ENCODE measurements around the gene DGKE.
A peak's percentile ranks its signal among the peaks of the same experiment; 100 is the strongest.

DGKE gene

GRCh38 chr17:56851008-56851407, 17.1 kb downstream of the DGKE start:
- DNase-seq = no peak

- no peak for DNase-seq
Measured at GRCh38 chr17:56861899-56862298, 27.9 kb downstream of the DGKE start.

GRCh38 chr17:56863974-56864373, 30.0 kb downstream of the DGKE start:
- no peak for DNase-seq

DNA sequence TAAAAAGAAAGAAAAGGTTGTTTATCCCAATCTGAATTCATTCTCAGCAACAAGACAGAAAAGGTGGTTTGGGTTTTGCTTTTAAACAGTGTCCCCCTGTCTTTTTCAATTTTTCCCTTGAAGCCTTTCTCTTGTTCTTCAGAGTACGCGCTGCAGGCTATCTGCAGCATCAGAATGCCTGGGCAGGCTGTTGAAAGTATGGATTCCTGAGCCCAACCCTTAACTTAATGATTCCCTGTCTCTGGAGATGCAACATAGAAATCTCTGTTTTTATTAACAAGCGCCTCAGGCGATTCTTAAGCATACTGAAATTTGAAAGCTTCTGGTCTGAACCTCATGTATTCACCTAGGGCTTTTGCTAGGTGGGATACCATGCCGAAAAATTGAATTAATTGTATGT, 32.1 kb downstream of the DGKE start:
- DNase-seq = no peak

DNA sequence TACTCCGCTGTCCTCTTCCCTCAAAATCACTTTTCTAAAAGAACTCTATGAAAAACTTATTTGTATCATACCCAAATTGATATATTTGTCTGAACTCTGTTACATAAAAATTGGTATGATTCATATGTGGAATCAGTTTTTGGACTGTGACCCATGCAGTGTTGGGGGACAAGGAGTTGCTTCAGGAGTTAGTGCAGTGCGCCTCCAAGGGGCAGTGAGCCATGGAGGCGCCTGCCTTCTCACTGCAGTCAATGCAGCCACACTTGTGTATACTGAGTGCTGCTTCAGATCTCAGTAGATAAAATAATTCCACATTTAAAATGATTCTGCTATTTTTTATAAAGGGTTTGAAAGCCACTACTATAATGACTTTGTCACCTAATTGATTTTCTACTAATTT, 32.5 kb downstream of the DGKE start:
- DNase-seq = no peak

- no peak for DNase-seq
Measured at GRCh38 chr17:56867948-56868376, 34.0 kb downstream of the DGKE start.

DNA sequence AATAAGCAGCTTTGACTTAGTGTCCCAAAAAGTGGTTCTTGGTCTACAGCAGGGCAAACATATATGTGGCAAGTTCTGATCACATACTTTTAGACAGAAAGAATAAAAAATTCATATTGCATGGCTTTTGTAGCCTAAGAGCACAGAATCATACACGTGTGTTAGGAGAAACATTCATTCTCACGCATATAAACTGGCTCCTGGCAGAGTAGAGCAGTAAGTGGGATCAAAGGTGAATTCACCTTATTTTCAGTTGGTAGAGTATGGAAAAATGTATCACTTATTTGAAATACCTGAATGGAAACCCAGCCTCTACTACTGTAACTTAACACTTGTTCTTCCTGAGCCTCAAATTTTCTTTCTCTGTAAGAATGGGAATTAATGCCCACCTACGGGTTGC, 34.8 kb downstream of the DGKE start:
- no peak for DNase-seq

DNA sequence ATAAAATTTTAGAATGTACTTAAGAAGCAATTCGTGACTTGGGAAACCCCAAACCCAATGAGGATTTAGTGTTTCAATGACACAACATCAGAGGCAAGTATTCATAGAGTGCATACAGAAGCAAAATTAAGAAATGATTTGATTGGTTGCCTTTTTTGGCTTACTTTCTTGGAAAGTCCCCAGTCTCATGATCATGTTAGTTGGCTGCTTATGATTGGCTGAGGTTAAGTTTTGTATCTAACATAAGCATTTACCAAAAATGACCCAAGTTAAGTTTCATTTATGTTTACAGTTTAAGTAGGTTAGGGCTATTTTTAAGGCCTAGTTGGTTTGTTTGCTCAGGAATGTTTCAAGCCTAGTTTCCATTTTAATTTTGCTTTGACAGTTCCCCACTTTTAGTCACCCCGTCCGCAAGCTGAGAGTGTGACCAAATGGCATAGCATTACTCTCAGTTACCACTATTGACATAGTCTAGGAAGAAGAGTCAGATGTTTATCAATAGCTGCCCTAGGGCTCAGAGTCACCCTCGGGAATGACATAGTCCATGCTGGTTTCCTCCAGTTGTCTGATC, 36.2 kb downstream of the DGKE start:
- no peak for DNase-seq

DNA sequence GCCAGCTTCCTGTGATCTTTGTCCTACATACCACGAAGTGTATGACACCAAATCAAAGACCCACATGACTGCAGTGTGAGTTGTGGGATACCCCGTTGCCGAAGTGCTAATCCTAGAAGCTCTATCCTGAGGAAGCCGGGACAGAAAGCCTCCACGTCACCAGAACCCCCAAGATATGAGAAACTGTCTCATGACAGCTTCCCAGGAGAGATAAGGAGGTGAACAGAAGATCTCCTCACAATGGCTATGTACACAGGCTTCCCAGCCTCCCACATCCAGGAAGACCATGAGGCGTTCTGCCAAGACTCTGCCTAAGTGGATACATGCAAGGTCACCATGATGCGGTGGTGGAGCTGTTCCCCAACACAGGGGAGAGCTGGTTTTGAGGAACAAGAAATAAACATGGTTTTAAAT, 42.8 kb downstream of the DGKE start:
- no peak for DNase-seq

- no peak for DNase-seq
Measured at GRCh38 chr17:56879280-56879679, 45.3 kb downstream of the DGKE start.

- DNase-seq = no peak
Measured at GRCh38 chr17:56880133-56880532, 46.2 kb downstream of the DGKE start.

- DNase-seq = no peak
Measured at GRCh38 chr17:56880571-56880970, 46.6 kb downstream of the DGKE start.

GRCh38 chr17:56881685-56882295, 47.8 kb downstream of the DGKE start:
- DNase-seq = no peak

GRCh38 chr17:56883616-56884015, 49.7 kb downstream of the DGKE start:
- DNase-seq = no peak

DNA sequence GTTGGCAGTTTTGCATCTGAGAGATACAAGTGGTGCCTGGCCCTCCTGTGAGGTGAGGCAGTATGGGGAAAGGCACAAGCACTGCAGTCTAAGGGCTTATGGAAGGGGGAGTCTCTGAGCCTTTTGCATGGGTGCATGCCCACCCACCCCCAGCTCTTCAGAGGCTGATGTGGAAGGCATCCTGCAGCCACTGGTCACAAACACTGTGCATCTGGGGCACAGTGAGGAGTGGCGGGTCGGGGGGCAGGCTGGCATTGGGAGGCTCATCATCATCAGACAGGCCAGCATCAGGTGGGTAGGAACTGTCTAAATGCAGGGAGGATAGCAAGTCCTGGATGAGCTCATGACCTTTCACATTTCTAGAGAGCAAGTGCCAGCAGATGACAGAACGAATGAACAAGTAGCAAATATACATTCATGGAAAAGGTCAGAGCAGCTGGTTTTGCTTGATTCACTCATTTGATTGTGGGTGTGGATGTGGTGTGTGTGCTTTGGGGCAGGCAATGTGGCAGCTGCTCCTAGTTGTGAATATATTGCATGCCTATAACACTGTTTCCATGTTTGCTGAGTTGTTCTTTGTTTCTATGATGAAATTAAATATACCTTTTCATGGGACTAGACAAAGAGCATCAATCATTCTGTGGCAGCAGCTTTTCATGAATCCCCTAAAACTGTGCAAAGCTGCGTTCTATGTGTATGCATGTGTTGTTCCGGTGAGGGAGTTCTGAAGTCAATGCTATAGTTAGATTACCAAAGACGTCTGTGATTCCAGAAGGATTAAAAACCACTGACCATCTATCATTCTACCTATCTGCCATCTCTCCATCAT, 50.7 kb downstream of the DGKE start:
- DNase-seq = no peak

DNA sequence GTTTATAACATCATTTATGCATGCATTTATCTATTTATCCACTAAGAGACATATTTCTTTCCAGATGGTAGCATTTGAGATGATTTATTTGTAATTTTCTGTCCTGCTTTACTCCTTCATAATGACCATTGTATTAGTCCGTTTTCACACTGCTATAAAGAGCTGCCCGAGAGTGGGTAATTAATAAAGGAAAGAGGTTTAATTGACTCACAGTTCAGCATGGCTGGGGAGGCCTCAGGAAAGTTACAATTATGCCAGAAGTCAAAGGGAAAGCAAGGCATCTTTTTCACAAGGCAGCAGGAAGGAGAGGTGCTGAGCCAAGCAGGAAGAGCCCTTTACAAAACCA, 51.3 kb downstream of the DGKE start:
- no peak for DNase-seq

- DNase-seq = no peak
Measured at GRCh38 chr17:56886288-56886731, 52.4 kb downstream of the DGKE start.

DNA sequence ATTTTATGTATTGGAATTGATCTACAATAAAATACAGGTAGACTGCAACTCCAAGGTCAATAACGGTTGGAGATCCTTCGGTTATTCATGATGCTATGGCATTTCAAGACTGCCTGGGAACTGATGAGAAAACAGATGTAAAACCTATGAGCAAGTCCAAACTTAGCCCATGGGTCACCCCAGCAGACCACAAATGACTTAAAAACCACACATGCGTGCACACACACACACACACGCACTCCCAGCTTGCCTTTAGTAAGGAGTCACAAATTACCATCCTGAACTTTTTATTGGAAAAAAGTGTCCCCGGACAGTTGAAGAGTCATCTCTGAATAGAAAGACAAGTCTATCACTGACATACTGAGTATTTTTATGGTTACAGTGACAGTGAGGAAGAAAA, 53.2 kb downstream of the DGKE start:
- DNase-seq = no peak

- DNase-seq = no peak
Measured at GRCh38 chr17:56887552-56888467, 53.9 kb downstream of the DGKE start.

GRCh38 chr17:56890390-56890789, 56.4 kb downstream of the DGKE start:
- DNase-seq = no peak

DNA sequence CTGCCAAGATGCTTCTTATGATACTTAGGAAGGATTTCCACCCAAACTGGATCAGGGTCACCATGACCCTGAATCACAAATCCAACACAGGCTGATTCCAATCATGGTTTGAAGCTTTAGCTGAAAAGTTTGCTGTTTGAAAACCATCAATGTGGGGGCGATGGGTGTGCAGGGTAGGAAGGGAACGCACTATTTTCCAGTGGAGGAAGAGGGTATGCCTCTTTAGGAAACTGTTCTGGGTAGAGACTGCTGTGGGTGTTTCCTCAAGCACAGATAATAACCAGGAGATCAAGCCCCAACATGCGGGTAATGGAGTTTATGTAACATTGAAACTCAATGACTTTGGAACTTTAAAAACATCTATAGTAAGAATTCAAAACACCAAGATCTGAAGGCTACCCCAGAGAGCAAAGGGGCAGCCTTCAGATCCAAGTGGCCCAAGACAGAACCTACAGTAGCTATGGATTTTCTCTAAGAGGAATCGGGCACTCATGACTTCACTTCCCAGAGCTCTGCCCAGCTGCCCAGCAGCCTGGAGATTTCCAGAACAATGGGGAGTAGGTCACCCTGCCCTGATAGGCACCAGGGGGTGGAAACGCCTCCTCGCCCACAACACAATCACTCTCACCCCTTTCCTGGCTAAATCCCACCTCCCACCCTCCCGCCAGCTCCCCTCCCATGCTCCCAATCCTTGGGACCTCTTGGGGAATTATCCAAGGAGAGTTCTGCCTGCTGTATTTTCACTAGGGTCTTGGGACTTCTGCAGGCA, 57.1 kb downstream of the DGKE start:
- DNase-seq = no peak

DNA sequence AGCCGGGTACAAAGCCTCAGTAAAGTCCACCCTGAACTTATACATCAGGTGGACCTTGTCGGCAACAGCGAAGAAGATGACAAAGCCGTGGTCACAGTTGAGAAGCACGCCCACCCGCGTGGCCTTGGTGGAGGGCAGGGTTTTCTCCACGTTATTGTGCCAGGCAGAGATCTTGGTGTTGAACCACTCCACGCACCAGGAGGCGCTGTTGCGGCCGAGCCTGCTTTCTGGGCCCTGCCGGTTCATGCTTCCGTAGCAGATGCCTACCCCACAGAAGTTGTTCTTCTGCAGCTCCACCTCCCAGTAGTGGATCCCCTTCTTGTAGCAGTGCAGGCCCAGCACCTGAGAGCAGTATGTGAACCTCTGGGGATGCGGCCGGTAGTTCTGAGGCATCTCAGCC, 57.8 kb downstream of the DGKE start:
- DNase-seq = peak; percentile 10

Measured in stimulated activated naive CD4-positive, alpha-beta T cell treated with Interleukin-2 at 50 U/mL for 16 hours (primary cell).